ENCODE data around the gene PLPP2. TPM values are rescaled to one million over a fixed set of nuclear protein-coding genes. Genes with fewer than 3 reads are reported as not detected.

Gene PLPP2
- total RNA-seq, 4 donors from 2014 or later, result 12.1 to 82.5 (median 36.8) TPM

DNA sequence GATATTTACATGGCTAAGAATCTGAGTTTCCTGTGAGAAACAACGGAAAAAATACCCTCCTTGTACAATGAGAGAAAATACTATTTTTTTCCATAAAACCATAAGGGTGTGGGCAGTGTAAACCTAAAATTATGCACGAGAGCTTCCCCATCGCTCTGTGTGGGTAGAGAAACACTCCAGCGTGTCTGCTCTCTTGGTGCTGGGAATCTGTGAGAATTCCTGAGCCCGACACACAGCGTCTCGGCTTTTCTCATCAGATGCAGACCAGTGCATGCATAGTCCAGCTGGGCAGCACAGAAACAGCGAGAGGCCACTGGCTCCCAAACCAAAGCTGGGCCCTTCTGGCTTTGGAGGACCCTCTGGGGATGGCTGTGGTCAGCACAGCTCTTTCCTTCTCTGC, 12.0 kb downstream of the PLPP2 start:
- peaks cover 0 to 22% (median 0%) of the 10 kb centered on the region in 3 donors for H3K36me3 ChIP-seq
- peaks cover 0 to 53% (median 0%) of the 10 kb centered on the region in 4 donors for H3K27me3 ChIP-seq
- TF ChIP-seq POLR2A (IDR thresholded peaks at IDR 0.05), result no peak
- TF ChIP-seq, protein P1, sequence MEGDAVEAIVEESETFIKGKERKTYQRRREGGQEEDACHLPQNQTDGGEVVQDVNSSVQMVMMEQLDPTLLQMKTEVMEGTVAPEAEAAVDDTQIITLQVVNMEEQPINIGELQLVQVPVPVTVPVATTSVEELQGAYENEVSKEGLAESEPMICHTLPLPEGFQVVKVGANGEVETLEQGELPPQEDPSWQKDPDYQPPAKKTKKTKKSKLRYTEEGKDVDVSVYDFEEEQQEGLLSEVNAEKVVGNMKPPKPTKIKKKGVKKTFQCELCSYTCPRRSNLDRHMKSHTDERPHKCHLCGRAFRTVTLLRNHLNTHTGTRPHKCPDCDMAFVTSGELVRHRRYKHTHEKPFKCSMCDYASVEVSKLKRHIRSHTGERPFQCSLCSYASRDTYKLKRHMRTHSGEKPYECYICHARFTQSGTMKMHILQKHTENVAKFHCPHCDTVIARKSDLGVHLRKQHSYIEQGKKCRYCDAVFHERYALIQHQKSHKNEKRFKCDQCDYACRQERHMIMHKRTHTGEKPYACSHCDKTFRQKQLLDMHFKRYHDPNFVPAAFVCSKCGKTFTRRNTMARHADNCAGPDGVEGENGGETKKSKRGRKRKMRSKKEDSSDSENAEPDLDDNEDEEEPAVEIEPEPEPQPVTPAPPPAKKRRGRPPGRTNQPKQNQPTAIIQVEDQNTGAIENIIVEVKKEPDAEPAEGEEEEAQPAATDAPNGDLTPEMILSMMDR (IDR thresholded peaks at IDR 0.05), result no peak
- DNase-seq, result no peak
- H3K4me1 ChIP-seq, result no peaks in the 10 kb centered on the region
- H3K4me3 ChIP-seq, result no peak overlapping the region
- intact Hi-C loops (cut with DNase I), result no loop called here
- H3K27ac ChIP-seq, result no peak overlapping the region
- H3K9me3 ChIP-seq, result no peaks in the 10 kb centered on the region
- 86 to 93% methylated on average over 8 of the region's 8 CpGs for WGBS, 2 donors

DNA sequence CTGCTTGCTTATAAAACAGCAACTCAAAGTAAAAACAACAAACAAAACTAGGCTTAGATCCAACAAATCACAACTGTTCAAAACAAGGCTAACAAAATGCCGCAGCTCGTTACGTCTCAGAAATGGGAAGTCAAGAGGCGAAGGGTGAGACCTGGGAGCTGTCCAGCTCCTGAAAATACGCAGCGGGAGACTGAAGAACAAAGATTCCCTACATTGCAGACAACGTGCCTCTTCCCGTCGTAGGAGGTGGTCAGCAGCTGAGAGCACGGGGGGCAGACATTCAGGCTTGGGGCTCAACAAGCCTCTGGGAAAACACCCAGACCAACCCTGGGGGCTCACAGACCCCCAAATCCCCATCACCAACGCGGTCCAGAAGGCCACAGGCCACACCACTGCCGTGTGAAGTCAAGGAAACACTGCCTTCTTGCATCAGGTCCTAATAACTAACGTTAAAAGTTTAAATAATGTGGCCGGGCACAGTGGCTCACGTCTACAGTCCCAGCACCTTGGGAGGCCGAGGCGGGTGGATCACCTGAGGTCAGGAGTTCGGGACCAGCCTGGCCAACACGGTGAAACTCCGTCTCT, 13.5 kb downstream of the PLPP2 start:
- peaks cover 0 to 22% (median 0%) of the 10 kb centered on the region in 3 donors for H3K36me3 ChIP-seq
- H3K27ac ChIP-seq, result no peak overlapping the region
- peaks cover 0 to 53% (median 0%) of the 10 kb centered on the region in 4 donors for H3K27me3 ChIP-seq
- no peak for TF ChIP-seq POLR2A (IDR thresholded peaks at IDR 0.05)
- TF ChIP-seq, protein P1 (IDR thresholded peaks at IDR 0.05), result no peak
- no peaks in the 10 kb centered on the region for H3K9me3 ChIP-seq
- H3K4me1 ChIP-seq, result no peaks in the 10 kb centered on the region
- no peak for DNase-seq
- intact Hi-C loops (cut with DNase I), result no loop called here
- WGBS, 2 donors, result 54 to 80% methylated on average over 18 to 21 of the region's 21 CpGs
- H3K4me3 ChIP-seq, result no peak overlapping the region

DNA sequence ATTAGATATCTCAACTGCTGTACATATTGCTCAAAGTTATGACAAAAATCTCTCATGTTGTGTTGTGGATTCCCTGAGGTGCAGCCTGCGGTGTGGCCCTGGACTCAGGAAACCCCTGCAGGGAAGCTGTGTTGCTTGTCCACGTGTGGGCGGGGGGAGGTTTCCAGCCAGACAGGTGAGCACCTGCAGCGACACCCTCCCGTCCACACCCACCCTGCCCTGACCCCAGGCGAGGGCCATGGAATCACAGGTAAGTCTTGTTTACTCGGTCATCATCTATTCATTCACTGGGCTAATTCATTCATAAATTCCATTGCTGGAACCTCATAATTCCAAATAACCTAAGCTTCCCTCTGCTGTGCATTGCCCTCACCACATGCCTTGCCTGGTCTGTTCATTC, 14.1 kb downstream of the PLPP2 start:
- 53 to 57% methylated on average over 6 to 7 of the region's 7 CpGs for WGBS, 2 donors
- peaks cover 0 to 53% (median 0%) of the 10 kb centered on the region in 4 donors for H3K27me3 ChIP-seq
- DNase-seq, result no peak
- peaks cover 0 to 22% (median 0%) of the 10 kb centered on the region in 3 donors for H3K36me3 ChIP-seq
- no peak for TF ChIP-seq POLR2A (IDR thresholded peaks at IDR 0.05)
- TF ChIP-seq, protein P1 (IDR thresholded peaks at IDR 0.05), result no peak
- H3K4me3 ChIP-seq, result no peak overlapping the region
- intact Hi-C loops (cut with DNase I), result no loop called here
- H3K9me3 ChIP-seq, result no peaks in the 10 kb centered on the region
- no peak overlapping the region for H3K27ac ChIP-seq
- H3K4me1 ChIP-seq, result no peaks in the 10 kb centered on the region

DNA sequence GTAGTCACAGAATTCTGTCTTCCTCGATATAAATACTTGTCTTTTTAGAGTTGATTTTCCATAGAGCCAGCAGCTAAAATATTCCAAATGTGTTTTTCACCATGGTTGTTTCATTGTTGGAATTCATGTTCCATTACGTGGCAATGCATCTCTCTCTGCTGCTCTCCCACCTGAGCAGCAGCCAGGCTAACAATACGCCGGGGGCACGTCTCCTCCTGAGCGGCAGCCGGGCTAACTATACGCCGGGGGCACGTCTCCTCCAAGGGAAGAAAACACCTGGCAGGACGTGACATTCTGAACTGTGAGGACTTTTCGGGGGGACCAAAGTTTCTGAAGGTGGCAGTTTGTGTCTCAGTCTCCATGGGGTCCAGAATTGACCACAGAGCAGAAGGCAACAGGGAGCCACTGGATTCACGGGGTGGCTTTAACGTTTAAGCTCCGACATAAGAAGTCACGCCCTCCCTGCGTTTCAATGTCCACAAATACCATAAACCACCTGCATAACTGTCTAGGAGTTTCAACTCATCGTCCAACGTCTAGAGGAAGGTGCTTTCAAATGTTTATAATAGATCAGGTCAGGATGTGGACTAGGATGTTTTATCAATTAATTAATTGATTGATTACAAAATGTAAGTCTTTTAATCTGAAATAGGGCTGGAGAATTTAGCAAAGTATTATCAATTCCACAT, 15.1 kb downstream of the PLPP2 start:
- Histone ChIP-seq H3K27me3 (peaks cover 0 to 43% (median 0%) of the 10 kb centered on the region in 4 donors), H3K4me1 (no peaks in the 10 kb centered on the region), H3K27ac (no peak overlapping the region), H3K4me3 (no peak overlapping the region), H3K36me3 (peaks cover 0 to 14% (median 0%) of the 10 kb centered on the region in 3 donors), H3K9me3 (no peaks in the 10 kb centered on the region)
- WGBS, 2 donors, result 87 to 88% methylated on average over 14 to 16 of the region's 19 CpGs
- TF ChIP-seq POLR2A (IDR thresholded peaks at IDR 0.05), result no peak
- TF ChIP-seq, protein P1 (IDR thresholded peaks at IDR 0.05), result no peak
- intact Hi-C loops (cut with DNase I), result no loop called here
- DNase-seq, result no peak

DNA sequence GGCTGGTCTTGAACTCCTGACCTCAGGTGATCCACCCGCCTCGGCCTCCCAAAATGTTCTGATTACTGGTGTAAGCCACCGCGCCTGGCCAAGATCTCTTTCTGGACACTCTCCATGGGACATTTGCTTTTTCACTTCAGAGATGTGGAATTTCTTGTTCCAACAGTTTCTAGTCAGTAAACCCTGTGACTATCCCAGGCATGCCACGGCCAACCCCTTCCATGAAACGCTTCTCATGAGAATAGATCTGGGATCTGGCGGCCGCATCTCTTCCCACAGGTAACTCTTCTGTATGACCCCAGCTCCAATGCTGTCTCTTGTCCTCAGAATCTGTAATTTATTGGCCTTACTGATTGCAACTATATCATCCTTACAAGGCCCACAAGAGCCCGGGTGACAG, 16.2 kb downstream of the PLPP2 start:
- TF ChIP-seq, protein P1 (IDR thresholded peaks at IDR 0.05), result no peak
- TF ChIP-seq POLR2A (IDR thresholded peaks at IDR 0.05), result no peak
- DNase-seq, result no peak
- intact Hi-C loops (cut with DNase I), result no loop called here
- H3K9me3 ChIP-seq, result no peaks in the 10 kb centered on the region
- no peaks in the 10 kb centered on the region for H3K4me1 ChIP-seq
- H3K27ac ChIP-seq, result no peak overlapping the region
- WGBS, 2 donors, result 85 to 96% methylated on average over 9 of the region's 9 CpGs
- peaks cover 0 to 32% (median 0%) of the 10 kb centered on the region in 4 donors for H3K27me3 ChIP-seq
- H3K4me3 ChIP-seq, result no peak overlapping the region
- peaks cover 0 to 3% (median 0%) of the 10 kb centered on the region in 3 donors for H3K36me3 ChIP-seq
